ENCODE data around the gene GRWD1.
A peak's percentile ranks its signal among the peaks of the same experiment; 100 is the strongest.

The GRWD1 gene

GRCh38 chr19:48442116-48443035, 3.4 kb upstream of the GRWD1 start:
- H3K4me3 ChIP-seq (ENCODE audit: control insufficient read depth, low read depth, low read length), result no peak overlapping the region
- no peak for DNase-seq (ENCODE audit: low read depth)
- TF ChIP-seq CTCF (conservative IDR thresholded peaks at IDR 0.05; ENCODE audit: control insufficient read depth, insufficient read depth, low read depth, low read length), result no peak

- H3K4me3 ChIP-seq (ENCODE audit: control insufficient read depth, low read depth, low read length), result no peak overlapping the region
- TF ChIP-seq CTCF (conservative IDR thresholded peaks at IDR 0.05; ENCODE audit: control insufficient read depth, insufficient read depth, low read depth, low read length), result no peak
- DNase-seq (ENCODE audit: low read depth), result no peak
Measured at GRCh38 chr19:48443256-48443655, 2.5 kb upstream of the GRWD1 start.

- DNase-seq (ENCODE audit: low read depth), result no peak
Measured at GRCh38 chr19:48443731-48444128, 2.1 kb upstream of the GRWD1 start.

GRCh38 chr19:48444129-48444935, 1.5 kb upstream of the GRWD1 start:
- no peak for DNase-seq (ENCODE audit: low read depth)
- TF ChIP-seq CTCF (conservative IDR thresholded peaks at IDR 0.05; ENCODE audit: control insufficient read depth, insufficient read depth, low read depth, low read length), result no peak
- peak overlapping the region; percentile 98 for H3K4me3 ChIP-seq (ENCODE audit: control insufficient read depth, low read depth, low read length)

More at GRCh38 chr19:48443731-48444128, 2.1 kb upstream of the GRWD1 start:
- no peak for TF ChIP-seq CTCF (conservative IDR thresholded peaks at IDR 0.05; ENCODE audit: control insufficient read depth, insufficient read depth, low read depth, low read length)
- peak overlapping the region; percentile 98 for H3K4me3 ChIP-seq (ENCODE audit: control insufficient read depth, low read depth, low read length)

- TF ChIP-seq CTCF (conservative IDR thresholded peaks at IDR 0.05; ENCODE audit: control insufficient read depth, insufficient read depth, low read depth, low read length), result no peak
- peak overlapping the region; percentile 98 for H3K4me3 ChIP-seq (ENCODE audit: control insufficient read depth, low read depth, low read length)
- DNase-seq (ENCODE audit: low read depth), result no peak
Measured at GRCh38 chr19:48444936-48445200, 915 bp upstream of the GRWD1 start.

- TF ChIP-seq CTCF (conservative IDR thresholded peaks at IDR 0.05; ENCODE audit: control insufficient read depth, insufficient read depth, low read depth, low read length), result peak; percentile 87
- peak; percentile 96 for DNase-seq (ENCODE audit: low read depth)
- peak overlapping the region; percentile 98 for H3K4me3 ChIP-seq (ENCODE audit: control insufficient read depth, low read depth, low read length)
Measured at GRCh38 chr19:48445256-48445605, 552 bp upstream of the GRWD1 start.
